Type B pancreatic cell (in vitro differentiated cells): ENCODE measurements around the gene APBB2. TPM values are rescaled to one million over a fixed set of nuclear protein-coding genes. Genes with fewer than 3 reads are reported as not detected.

Experiments
- DNase-seq: peaks from one replicate; pipeline ENCODE4 v3.0.0; 2021; ENCODE audit warnings: mixed read lengths; ENCODE audit not compliant: unreplicated experiment; ENCODE audit errors: extremely low spot score
- H3K27ac Mint-ChIP-seq: 2 replicates; pipeline ENCODE4 v1.8.0; 2021; ENCODE audit warnings: mild to moderate bottlenecking, mixed read lengths
- H3K27me3 Mint-ChIP-seq: 2 replicates; pipeline ENCODE4 v1.8.0; 2021; ENCODE audit warnings: mixed read lengths
- H3K36me3 Mint-ChIP-seq: 2 replicates; pipeline ENCODE4 v1.8.0; 2021; ENCODE audit warnings: mixed read lengths
- H3K4me1 Mint-ChIP-seq: one replicate; pipeline ENCODE4 v1.8.0; 2021; ENCODE audit warnings: mixed read lengths; ENCODE audit not compliant: unreplicated experiment
- H3K4me3 Mint-ChIP-seq: 2 replicates; pipeline ENCODE4 v1.8.0; 2021; ENCODE audit warnings: mild to moderate bottlenecking, mixed read lengths
- H3K9me3 Mint-ChIP-seq: 2 replicates; pipeline ENCODE4 v1.8.0; 2021; ENCODE audit warnings: mixed read lengths
- CTCF ChIP-seq: fragments of 200-600 bp; sonication (generic); conservative IDR thresholded peaks from 2 replicates; pipeline ENCODE4 v1.5.0; 2021; ENCODE audit warnings: antibody characterized with exemption, mild to moderate bottlenecking
- total RNA-seq: library from RNA; stranded (reverse); gene quantifications from 2 replicates; pipeline ENCODE4 v1.2.1, GENCODE V29; 2021; ENCODE audit warnings: low replicate concordance

Gene APBB2
- total RNA-seq, 1 donor from 2014 or later = 33.3 TPM

GRCh38 chr4:40953283-40954087, 260.9 kb downstream of the APBB2 start:
- DNase-seq = no peak
- H3K4me1 Mint-ChIP-seq = peaks cover 5% of the 10 kb centered on the region

GRCh38 chr4:40952672-40953071, 261.7 kb downstream of the APBB2 start:
- Mint-ChIP-seq H3K36me3 (no peaks in the 10 kb centered on the region), H3K4me1 (peaks cover 5% of the 10 kb centered on the region), H3K27ac (no peak overlapping the region), H3K4me3 (no peak overlapping the region), H3K27me3 (no peaks in the 10 kb centered on the region), H3K9me3 (no peaks in the 10 kb centered on the region)
- no peak for DNase-seq
- TF ChIP-seq CTCF = no peak

More at GRCh38 chr4:40953283-40954087, 260.9 kb downstream of the APBB2 start:
- Mint-ChIP-seq H3K27me3 (no peaks in the 10 kb centered on the region), H3K9me3 (no peaks in the 10 kb centered on the region), H3K36me3 (no peaks in the 10 kb centered on the region), H3K4me3 (no peak overlapping the region), H3K27ac (no peak overlapping the region)
- TF ChIP-seq CTCF = no peak

GRCh38 chr4:40952217-40952616, 262.1 kb downstream of the APBB2 start:
- no peaks in the 10 kb centered on the region for H3K27me3 Mint-ChIP-seq
- DNase-seq = no peak
- no peaks in the 10 kb centered on the region for H3K36me3 Mint-ChIP-seq
- H3K27ac Mint-ChIP-seq = no peak overlapping the region
- H3K9me3 Mint-ChIP-seq = no peaks in the 10 kb centered on the region
- H3K4me1 Mint-ChIP-seq = peaks cover 5% of the 10 kb centered on the region
- no peak for TF ChIP-seq CTCF
- H3K4me3 Mint-ChIP-seq = no peak overlapping the region

GRCh38 chr4:40951026-40951425, 263.3 kb downstream of the APBB2 start:
- TF ChIP-seq CTCF = no peak
- H3K9me3 Mint-ChIP-seq = no peaks in the 10 kb centered on the region
- no peaks in the 10 kb centered on the region for H3K36me3 Mint-ChIP-seq
- no peaks in the 10 kb centered on the region for H3K27me3 Mint-ChIP-seq
- peaks cover 5% of the 10 kb centered on the region for H3K4me1 Mint-ChIP-seq
- H3K4me3 Mint-ChIP-seq = no peak overlapping the region
- H3K27ac Mint-ChIP-seq = no peak overlapping the region
- DNase-seq = no peak

- Mint-ChIP-seq H3K36me3 (no peaks in the 10 kb centered on the region), H3K4me1 (peaks cover 5% of the 10 kb centered on the region), H3K4me3 (no peak overlapping the region), H3K9me3 (no peaks in the 10 kb centered on the region), H3K27me3 (no peaks in the 10 kb centered on the region), H3K27ac (no peak overlapping the region)
- no peak for DNase-seq
- no peak for TF ChIP-seq CTCF
Observed at GRCh38 chr4:40949358-40950100, 264.8 kb downstream of the APBB2 start.
